GM12891 (cell line): ENCODE results near the gene SLC30A2.

Experiments
- POLR2A ChIP-seq: IDR thresholded peaks from 2 replicates; pipeline ENCODE4 v1.6.1; 2011; ENCODE audit warnings: low read depth, low read length, control low read depth
- POLR2AphosphoS5 ChIP-seq: IDR thresholded peaks from 2 replicates; pipeline ENCODE4 v1.6.1; 2011; ENCODE audit warnings: low read depth, low read length, control low read depth
- SPI1 ChIP-seq: IDR thresholded peaks from 2 replicates; pipeline ENCODE4 v1.6.1; 2011; ENCODE audit warnings: low read depth, low read length, control low read depth

DNA sequence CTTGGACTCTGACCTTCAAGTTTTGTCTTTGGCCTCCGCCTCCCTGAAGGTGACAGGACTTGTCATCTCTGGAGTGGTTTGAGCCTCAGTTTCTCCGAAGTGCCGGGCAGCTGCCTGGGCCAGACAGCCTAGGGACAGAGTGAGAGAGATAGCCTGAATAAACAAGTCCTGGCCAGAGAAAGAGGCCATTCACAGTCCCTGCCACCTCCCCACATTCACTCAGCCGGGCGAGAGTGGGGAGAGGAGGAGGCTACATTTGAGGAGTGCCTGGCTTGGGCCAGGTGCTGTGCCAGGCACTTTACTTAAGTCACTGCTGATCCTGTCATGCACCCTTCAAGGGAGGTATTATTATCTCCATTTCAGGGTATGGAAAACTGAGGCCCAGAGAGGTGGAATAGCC lies 20.9 kb downstream of the SLC30A2 start:
- no peak for TF ChIP-seq POLR2A
- no peak for TF ChIP-seq SPI1
- no peak for TF ChIP-seq POLR2AphosphoS5
